ENCODE results near the gene SERPINB4. TPM values are rescaled to one million over a fixed set of nuclear protein-coding genes. Genes with fewer than 3 reads are reported as not detected.

The SERPINB4 gene
- total and polyA plus RNA-seq, 2 of the 8 experiments (the other 6 are each of a cell fraction or from before 2014, with no cell fraction given): 0.32 to 0.36 TPM

DNA sequence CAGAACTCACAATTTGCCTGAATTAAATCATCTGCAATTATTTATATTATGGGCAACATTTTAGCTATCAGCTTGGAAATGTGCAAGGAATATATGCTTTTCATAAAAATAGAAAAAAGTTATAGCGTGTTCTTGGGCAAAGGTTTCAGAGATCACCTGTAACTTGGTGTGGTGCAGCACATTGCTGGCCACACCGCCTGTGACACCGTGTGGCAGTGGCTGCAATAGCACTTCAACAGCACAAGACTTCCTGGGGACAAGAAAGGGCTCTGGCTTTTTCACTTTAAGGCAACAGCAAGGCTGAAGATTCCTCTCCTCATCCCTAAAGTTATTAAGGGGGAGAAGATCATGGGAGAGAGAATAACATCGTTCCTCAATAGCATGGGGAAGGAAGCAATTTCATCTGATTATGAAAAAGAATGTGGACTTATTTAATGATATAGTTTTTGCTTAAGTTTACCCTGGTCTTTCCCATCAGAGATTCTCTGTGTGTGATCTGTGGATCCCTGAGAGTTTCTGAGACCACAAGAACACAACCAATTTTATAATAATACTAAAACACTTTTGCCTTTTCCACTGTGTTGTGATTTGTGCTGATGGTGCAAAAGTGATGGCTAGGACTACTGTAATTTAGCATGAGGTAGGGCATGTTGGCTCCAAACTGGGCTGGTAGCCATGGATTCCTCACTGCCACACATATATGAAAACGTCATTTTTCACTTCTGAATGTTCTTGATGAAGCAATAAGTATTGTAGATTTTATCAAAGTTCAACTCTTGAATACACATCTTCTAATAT lies 32.7 kb upstream of the SERPINB4 start:
- H3K79me1 ChIP-seq (ENCODE audit: low read depth, low read length): no peaks in the 10 kb centered on the region
- H2AK5ac ChIP-seq (ENCODE audit: low read depth, low read length): no peak overlapping the region
- no peak overlapping the region for H3K27ac ChIP-seq (ENCODE audit: low read depth, low read length)
- no peak overlapping the region for H2BK15ac ChIP-seq (ENCODE audit: low read length)
- H3K18ac ChIP-seq (ENCODE audit: extremely low read depth, low read length): no peak overlapping the region
- POLR2A ChIA-PET (ENCODE audit: partially characterized antibody): no interaction called here
- 46% methylated on average over 5 of the region's 5 CpGs; no CpG with 5 or more reads in 1 of the 2 experiments for WGBS, 2 experiments (ENCODE audit: extremely low coverage in 1 of 2, insufficient coverage in 1 of 2, insufficient read length in 1 of 2, insufficient replicate concordance in 2 of 2, low coverage in 1 of 2, low lambda C conversion rate in 2 of 2, missing lambda C conversion rate in 1 of 2)
- H3K23me2 ChIP-seq (ENCODE audit: low read depth, low read length): no peaks in the 10 kb centered on the region
- no peak overlapping the region for H3K23ac ChIP-seq (ENCODE audit: insufficient read length)
- H3K4me3 ChIP-seq (ENCODE audit: extremely low read depth in 1 of 4, insufficient read depth in 2 of 4, low read depth in 3 of 4, low read length in 4 of 4): no peak overlapping the region
- H2BK20ac ChIP-seq (ENCODE audit: low read length): no peak overlapping the region
- no peak overlapping the region for H3K56ac ChIP-seq (replicated peaks; ENCODE audit: insufficient read length, low read depth, low read length)
- no peak overlapping the region for H4K5ac ChIP-seq (ENCODE audit: insufficient read length, low read depth, low read length)
- H4K91ac ChIP-seq (replicated peaks; ENCODE audit: insufficient read length, low read length): no peak overlapping the region
- H2BK12ac ChIP-seq (ENCODE audit: low read depth, low read length): no peak overlapping the region
- FAIRE-seq (peak; percentile 60), DNase-seq (ENCODE audit: low read depth in 1 of 2, low spot score in 2 of 2) (no peak)
- H3K4ac ChIP-seq (replicated peaks; ENCODE audit: insufficient read length, low read depth, low read length): no peak overlapping the region
- no peak overlapping the region for H2BK5ac ChIP-seq (ENCODE audit: low read depth, low read length)
- H2AFZ ChIP-seq (ENCODE audit: low read length): no peak overlapping the region
- H2BK120ac ChIP-seq (replicated peaks; ENCODE audit: low read depth, low read length): no peak overlapping the region
- H4K20me1 ChIP-seq (replicated peaks in 1 of 2; ENCODE audit: control insufficient read depth in 1 of 2, insufficient read depth in 2 of 2, low read length in 2 of 2): no peaks in the 10 kb centered on the region
- H3K36me3 ChIP-seq (ENCODE audit: control insufficient read depth in 2 of 4, insufficient read depth in 4 of 4, low read length in 3 of 4): no peaks in the 10 kb centered on the region
- no peak overlapping the region for H4K8ac ChIP-seq (ENCODE audit: extremely low read depth, insufficient read depth, low read length)
- no peak overlapping the region for H3K9ac ChIP-seq (replicated peaks in 1 of 4; ENCODE audit: extremely low read depth in 1 of 4, low read depth in 3 of 4, low read length in 3 of 4)
- H3K9me3 ChIP-seq (ENCODE audit: insufficient read depth in 2 of 2, low read depth in 1 of 2, low read length in 1 of 2): no peaks in the 10 kb centered on the region
- CTCF ChIA-PET (ENCODE audit: partially characterized antibody): interaction anchor here (1.1 to 5.7 kb wide), 5 partner anchors 11 to 172 kb away, joined by 3 to 35 read pairs (median 8); no protein-coding TSS in a partner anchor
- H3K14ac ChIP-seq (ENCODE audit: insufficient read length): no peak overlapping the region
- no peaks in the 10 kb centered on the region for H3K79me2 ChIP-seq (ENCODE audit: control insufficient read depth in 1 of 2, insufficient read depth in 2 of 2, low read length in 2 of 2)
- H3K27me3 ChIP-seq (replicated peaks in 1 of 4; ENCODE audit: control insufficient read depth in 3 of 4, extremely low read depth in 1 of 4, insufficient read depth in 3 of 4, low read length in 3 of 4): no peaks in the 10 kb centered on the region
- no peaks in the 10 kb centered on the region for H3K4me1 ChIP-seq (replicated peaks in 1 of 4; ENCODE audit: control insufficient read depth in 3 of 4, insufficient read depth in 4 of 4, low read length in 3 of 4)
- TF ChIP-seq RAD21 (IDR thresholded peaks at IDR 0.05 in 1 of 2, conservative IDR thresholded peaks at IDR 0.05 in 1 of 2; ENCODE audit: low read depth in 2 of 2, low read length in 2 of 2) (peak; percentile 74 to 76), JUN (IDR thresholded peaks at IDR 0.05; ENCODE audit: low read depth, low read length) (no peak)
- TF ChIP-seq, protein P1, sequence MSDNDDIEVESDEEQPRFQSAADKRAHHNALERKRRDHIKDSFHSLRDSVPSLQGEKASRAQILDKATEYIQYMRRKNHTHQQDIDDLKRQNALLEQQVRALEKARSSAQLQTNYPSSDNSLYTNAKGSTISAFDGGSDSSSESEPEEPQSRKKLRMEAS (IDR thresholded peaks at IDR 0.05): 0 out of 2 replicates have a peak, but pooled peaks have one; percentile 13
- TF ChIP-seq, protein P2, sequence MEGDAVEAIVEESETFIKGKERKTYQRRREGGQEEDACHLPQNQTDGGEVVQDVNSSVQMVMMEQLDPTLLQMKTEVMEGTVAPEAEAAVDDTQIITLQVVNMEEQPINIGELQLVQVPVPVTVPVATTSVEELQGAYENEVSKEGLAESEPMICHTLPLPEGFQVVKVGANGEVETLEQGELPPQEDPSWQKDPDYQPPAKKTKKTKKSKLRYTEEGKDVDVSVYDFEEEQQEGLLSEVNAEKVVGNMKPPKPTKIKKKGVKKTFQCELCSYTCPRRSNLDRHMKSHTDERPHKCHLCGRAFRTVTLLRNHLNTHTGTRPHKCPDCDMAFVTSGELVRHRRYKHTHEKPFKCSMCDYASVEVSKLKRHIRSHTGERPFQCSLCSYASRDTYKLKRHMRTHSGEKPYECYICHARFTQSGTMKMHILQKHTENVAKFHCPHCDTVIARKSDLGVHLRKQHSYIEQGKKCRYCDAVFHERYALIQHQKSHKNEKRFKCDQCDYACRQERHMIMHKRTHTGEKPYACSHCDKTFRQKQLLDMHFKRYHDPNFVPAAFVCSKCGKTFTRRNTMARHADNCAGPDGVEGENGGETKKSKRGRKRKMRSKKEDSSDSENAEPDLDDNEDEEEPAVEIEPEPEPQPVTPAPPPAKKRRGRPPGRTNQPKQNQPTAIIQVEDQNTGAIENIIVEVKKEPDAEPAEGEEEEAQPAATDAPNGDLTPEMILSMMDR (IDR thresholded peaks at IDR 0.05; ENCODE audit: control extremely low read depth in 1 of 3, insufficient read depth in 1 of 3, low read depth in 1 of 3, low read length in 3 of 3): peak; percentile 66 to 81 (median 77)
- no peak overlapping the region for H3K4me2 ChIP-seq (ENCODE audit: insufficient read depth in 1 of 2, low read depth in 2 of 2, low read length in 2 of 2)

Measured in H1 (cell line).